PFSK-1 (cell line): Measurements from ENCODE around the gene UBE2E3.

Source experiments
- POLR2AphosphoS5 ChIP-seq: IDR thresholded peaks from 2 replicates; pipeline ENCODE4 v1.6.1; 2012; ENCODE audit warnings: low read depth, mild to moderate bottlenecking, control low read depth, low read length, moderate library complexity
- SIN3A ChIP-seq: IDR thresholded peaks from 2 replicates; pipeline ENCODE4 v1.6.1; 2012; ENCODE audit warnings: mild to moderate bottlenecking, low read length, moderate library complexity, borderline replicate concordance; ENCODE audit not compliant: insufficient read depth
- TAF1 ChIP-seq: IDR thresholded peaks from 2 replicates; pipeline ENCODE4 v1.6.1; 2012; ENCODE audit warnings: low read length, control low read depth, borderline replicate concordance; ENCODE audit not compliant: insufficient read depth

DNA sequence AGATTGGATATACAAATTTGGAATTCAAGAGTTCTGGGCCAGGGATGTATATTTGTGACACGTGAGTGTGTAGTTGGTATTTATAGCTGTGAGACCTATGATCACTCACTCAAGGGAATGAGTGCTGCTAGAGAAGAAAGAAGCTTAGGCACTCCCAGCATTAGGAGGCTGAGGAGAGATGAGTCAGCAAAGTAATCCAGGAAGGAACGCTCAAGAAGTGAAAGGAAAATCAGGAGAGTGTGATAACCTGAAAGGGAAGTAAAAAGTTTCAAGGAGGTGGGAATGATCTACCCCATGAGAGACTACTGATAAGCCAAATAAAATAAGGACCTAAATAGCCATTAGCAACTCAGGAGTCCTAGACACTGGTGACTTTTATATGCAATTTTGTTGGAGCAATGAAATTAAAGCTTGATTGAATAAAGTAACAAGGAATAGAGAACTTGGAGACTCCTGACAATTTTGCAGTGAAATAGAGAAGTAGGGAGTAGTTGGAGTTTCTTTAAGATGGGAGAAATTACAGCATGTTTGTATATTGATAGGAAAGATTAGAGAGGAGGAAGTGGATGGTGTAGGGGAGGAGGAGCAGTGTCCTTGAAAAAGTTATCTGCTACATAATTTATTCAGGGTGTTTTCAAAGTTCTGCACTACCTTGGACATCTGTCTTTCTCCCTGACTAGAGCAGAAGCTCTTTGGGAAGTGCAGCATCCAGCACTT lies 89.9 kb downstream of the UBE2E3 start:
- no peak for TF ChIP-seq POLR2AphosphoS5
- TF ChIP-seq SIN3A = no peak
- TF ChIP-seq TAF1 = no peak
